GM10248 (cell line): ENCODE data around the gene NADSYN1.

Experiments
- CTCF ChIA-PET: fragments of 300-600 bp; sonication (Branson Sonifier 250); formaldehyde crosslinking; extraction: SDS; loops from one replicate; lab custom pipeline; 2021; ENCODE audit warnings: antibody characterized with exemption; lab: Yijun Ruan, JAX
- POLR2A ChIA-PET: fragments of 350-650 bp; sonication (Branson Sonifier 250); formaldehyde crosslinking; extraction: SDS; loops from one replicate; lab custom pipeline; 2020; ENCODE audit warnings: antibody characterized with exemption; lab: Yijun Ruan, JAX
- DNase-seq: peaks from one replicate; pipeline ENCODE4 v3.0.0; 2012; ENCODE audit errors: extremely low spot score
- TF ChIP-seq, protein P1 (sequence below): IDR thresholded peaks from 2 replicates; pipeline ENCODE4 v1.5.1; 2012; ENCODE audit warnings: mild to moderate bottlenecking, low read depth; ENCODE audit errors: extremely low read depth, missing control alignments, control extremely low read depth

Gene NADSYN1

DNA sequence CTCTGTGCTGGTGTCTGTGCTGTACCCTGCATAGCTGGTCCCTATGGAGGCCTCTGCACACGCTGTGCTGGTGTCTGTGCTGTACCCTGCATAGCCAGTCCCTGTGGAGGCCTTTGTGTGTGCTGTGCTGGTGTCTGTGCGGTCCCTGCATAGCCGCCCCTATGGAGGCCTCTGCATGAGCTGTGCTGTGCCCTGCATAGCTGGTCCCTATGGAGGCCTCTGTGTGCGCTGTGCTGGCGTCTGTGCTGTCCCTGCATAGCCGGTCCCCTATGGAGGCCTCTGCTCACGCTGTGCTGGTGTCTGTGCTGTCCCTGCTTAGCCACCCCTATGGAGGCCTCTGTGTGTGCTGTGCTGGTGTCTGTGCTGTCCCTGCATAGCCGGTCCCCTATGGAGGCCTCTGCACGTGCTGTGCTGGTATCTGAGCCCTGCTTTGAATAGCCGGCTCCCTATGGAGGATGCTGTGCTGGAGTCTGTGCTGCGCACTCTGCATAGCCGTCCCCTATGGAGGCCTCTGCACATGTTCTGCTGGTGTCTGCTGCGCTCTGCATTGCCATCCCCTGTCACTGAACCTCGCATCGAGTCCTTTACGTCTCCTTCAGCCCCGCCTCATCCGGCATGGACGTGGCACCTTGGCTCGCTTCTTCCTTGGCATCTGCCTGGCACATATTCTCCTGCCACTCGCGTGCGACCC is 6.2 kb downstream of the NADSYN1 start:
- ChIA-PET POLR2A (no interaction called here), CTCF (interaction anchor here (1.3 kb wide), 1 partner anchor 10 kb away, joined by 5 read pairs; no protein-coding TSS in a partner anchor)
- TF ChIP-seq, protein P1, sequence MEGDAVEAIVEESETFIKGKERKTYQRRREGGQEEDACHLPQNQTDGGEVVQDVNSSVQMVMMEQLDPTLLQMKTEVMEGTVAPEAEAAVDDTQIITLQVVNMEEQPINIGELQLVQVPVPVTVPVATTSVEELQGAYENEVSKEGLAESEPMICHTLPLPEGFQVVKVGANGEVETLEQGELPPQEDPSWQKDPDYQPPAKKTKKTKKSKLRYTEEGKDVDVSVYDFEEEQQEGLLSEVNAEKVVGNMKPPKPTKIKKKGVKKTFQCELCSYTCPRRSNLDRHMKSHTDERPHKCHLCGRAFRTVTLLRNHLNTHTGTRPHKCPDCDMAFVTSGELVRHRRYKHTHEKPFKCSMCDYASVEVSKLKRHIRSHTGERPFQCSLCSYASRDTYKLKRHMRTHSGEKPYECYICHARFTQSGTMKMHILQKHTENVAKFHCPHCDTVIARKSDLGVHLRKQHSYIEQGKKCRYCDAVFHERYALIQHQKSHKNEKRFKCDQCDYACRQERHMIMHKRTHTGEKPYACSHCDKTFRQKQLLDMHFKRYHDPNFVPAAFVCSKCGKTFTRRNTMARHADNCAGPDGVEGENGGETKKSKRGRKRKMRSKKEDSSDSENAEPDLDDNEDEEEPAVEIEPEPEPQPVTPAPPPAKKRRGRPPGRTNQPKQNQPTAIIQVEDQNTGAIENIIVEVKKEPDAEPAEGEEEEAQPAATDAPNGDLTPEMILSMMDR = no peak
- DNase-seq = no peak

DNA sequence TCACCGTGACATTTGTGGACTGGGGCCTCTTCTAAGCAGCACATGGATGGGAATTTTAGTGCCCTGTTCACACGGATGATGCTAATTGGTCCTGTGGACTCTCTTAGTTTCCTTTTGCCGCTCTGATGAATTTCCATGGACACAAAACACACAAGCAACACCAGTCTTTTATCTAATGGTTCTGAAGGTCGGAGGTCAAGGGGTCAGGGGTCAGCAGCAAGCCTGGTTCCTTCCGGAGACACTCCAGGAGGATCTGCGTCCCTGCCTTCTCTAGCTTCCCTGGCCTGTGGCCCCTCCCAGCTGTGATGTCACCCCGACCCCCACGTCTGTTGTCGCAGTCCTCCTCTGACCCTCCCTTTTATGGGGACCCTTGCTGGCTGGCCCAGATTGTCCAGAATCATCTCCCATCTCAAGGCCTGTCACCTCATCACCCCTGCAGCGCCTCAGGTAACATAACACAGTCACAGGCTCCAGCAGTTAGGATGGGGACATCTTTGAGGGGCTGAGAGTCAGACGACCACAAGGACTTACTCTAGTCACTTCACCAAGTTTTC is 6.8 kb downstream of the NADSYN1 start:
- ChIA-PET CTCF (no interaction called here), POLR2A (no interaction called here)
- TF ChIP-seq, protein P1 = no peak
- no peak for DNase-seq

DNA sequence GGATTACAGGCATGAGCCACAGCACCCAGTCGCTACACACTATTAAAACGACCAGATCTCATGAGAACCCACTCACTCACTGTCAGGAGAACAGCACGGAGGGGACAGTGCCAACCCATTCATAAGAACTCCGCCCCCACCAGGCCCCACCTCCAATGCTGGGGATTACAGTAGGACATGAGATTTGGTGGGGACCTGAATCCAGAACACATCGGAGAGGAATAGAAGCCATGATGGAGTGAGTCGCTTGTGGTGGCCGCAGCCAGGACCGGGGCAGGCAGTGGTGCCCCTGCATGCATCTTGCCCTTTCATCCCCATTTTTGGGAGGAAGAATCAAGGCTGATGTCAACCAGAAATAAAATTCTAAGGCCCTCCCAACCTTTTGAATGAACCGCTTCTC is 8.7 kb downstream of the NADSYN1 start:
- ChIA-PET CTCF (no interaction called here), POLR2A (no interaction called here)
- DNase-seq = no peak
- TF ChIP-seq, protein P1 = no peak

DNA sequence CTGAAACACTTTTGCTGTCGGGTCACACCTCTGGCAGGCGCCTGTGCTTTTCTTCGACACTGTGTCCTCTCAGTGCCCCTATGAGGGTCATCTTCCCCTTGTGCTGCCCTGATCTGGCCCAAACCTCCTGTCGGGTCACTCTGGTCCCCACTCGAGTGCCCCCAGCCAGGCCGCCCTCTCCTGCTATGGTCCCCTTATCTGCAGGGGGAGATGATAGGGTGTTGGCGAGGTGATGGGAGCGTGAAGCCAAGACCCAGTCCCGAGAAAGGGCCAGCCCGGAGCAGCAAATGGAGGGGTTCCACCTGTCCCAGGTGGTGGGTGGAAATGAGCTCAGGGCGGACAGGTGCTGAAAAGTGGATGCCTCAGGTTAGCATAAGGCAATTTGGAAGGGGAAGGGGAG is 9.7 kb downstream of the NADSYN1 start:
- ChIA-PET POLR2A (no interaction called here), CTCF (no interaction called here)
- TF ChIP-seq, protein P1 = no peak
- no peak for DNase-seq

DNA sequence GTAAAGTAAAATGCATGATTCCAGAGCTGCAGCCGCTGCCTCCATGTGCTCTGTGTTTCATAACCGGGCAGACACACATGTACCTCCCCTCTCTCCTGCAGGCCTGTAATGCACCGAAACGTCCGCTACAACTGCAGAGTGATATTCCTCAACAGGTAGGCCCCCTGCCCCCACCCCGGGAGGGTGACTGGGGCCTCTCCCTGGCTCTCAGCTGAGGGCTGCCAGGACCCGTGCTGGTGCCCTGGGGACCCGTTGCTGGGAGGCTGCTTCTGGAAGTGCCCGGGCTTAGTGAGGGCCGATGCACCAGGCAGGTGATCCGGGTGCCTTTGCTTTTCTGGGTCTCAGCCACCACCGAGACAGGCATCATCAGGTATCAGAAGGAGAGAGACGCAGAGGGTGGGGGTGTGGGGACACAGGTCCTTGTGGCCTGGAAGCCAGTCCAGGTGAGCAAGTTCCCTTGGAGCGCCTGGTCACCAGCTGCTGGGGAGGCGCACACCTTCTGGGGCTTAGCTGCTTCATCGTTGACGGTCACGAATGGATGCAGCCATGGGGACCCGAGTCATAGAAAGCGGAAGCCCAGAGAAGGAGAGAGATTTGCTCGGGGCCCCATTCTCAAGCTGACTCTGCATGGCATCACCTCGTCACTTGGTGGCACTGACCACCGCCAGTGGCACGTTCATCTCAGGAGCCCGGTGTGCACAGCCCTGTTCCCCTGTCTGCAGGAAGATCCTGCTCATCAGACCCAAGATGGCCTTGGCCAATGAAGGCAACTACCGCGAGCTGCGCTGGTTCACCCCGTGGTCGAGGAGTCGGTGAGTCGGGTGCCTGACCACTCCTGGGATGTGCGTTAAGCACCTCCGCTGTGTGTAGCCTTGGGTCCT is 10.6 kb downstream of the NADSYN1 start:
- CTCF ChIA-PET = no interaction called here

DNA sequence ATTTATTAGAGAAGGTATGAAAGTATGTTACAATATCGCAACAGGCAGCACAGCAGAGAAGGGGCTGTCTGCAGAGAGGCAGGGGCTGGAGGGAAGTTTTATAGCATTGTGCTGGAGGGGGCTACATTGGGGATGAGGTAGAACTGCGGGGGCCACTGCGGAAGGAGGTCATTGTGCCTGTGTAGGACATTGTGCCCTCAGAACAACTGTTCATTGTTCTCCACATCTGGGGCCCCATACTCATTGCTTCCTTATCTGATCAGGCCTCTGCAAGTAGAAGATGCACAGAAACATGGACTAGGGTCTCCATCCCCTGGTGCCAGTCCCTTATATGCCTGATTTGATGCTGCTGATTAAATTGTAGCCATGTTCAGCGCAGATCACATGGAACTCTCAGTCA is 12.1 kb downstream of the NADSYN1 start:
- TF ChIP-seq, protein P1 = no peak
- ChIA-PET POLR2A (no interaction called here), CTCF (no interaction called here)
- no peak for DNase-seq

More for the DNA sequence above, 10.6 kb downstream of the NADSYN1 start:
- no peak for DNase-seq
- POLR2A ChIA-PET = interaction anchor here (0.6 kb wide), 1 partner anchor 894 kb away, joined by 4 read pairs; no protein-coding TSS in a partner anchor
- TF ChIP-seq, protein P1 = no peak
